Thymus (tissue), 11 donors: ENCODE measurements around the gene IL3. TPM values are rescaled to one million over a fixed set of nuclear protein-coding genes. Genes with fewer than 3 reads are reported as not detected.

ENCODE experiments used
- DNase-seq, 9 donors: peaks; one replicate each; pipeline ENCODE4 v3.0.0-alpha.2; 2013; ENCODE audit warnings: low spot score in 9 of 9, low read depth in 6 of 9, missing footprints in 1 of 9
- H3K27ac ChIP-seq, 2 donors: one replicate each; pipeline ENCODE4 v1.5.1; 2013; ENCODE audit warnings: control low read depth in 1 of 2, low read depth in 1 of 2, low read length in 1 of 2, mild to moderate bottlenecking in 1 of 2, moderate library complexity in 1 of 2
- H3K27me3 ChIP-seq, 2 donors: one replicate each; pipeline ENCODE4 v1.5.1; 2013; ENCODE audit warnings: low read length in 1 of 2; ENCODE audit not compliant: control insufficient read depth in 2 of 2, insufficient read depth in 1 of 2
- H3K36me3 ChIP-seq, 2 donors: one replicate each; pipeline ENCODE4 v1.5.1; 2013; ENCODE audit warnings: low read length in 1 of 2, mild to moderate bottlenecking in 1 of 2, moderate library complexity in 1 of 2; ENCODE audit not compliant: control insufficient read depth in 2 of 2, insufficient read depth in 2 of 2
- H3K4me1 ChIP-seq, 2 donors: one replicate each; pipeline ENCODE4 v1.5.1; 2013; ENCODE audit warnings: low read length in 2 of 2; ENCODE audit not compliant: control insufficient read depth in 2 of 2, insufficient read depth in 2 of 2
- H3K4me3 ChIP-seq, 2 donors: one replicate each; pipeline ENCODE4 v1.5.1; 2013; ENCODE audit warnings: low read length in 2 of 2, control low read depth in 1 of 2, mild to moderate bottlenecking in 1 of 2
- H3K9me3 ChIP-seq, 2 donors: one replicate each; pipeline ENCODE4 v1.5.1; 2013; ENCODE audit warnings: low read length in 1 of 2, mild to moderate bottlenecking in 1 of 2; ENCODE audit not compliant: control insufficient read depth in 2 of 2, insufficient read depth in 1 of 2
- WGBS: extraction: QIAGEN DNeasy Blood & Tissue Kit; methylation state at CpG from one replicate; pipeline ENCODE4 v1.1.7; 2013; 5-methylcytosine and 5-hydroxymethylcytosine counted together
- polyA plus RNA-seq: library from polyadenylated mRNA; stranded (reverse); fragments of 200-250 nt; gene quantifications from one replicate; pipeline ENCODE4 v1.2.3, GENCODE V29; 2013
- total RNA-seq: library from RNA; stranded (reverse); fragments of 120-200 nt; gene quantifications from one replicate; pipeline ENCODE4 v1.2.4, GENCODE V29; 2013
- donor health status: healthy.

IL3 gene
- total and polyA plus RNA-seq, 2 donors = 0.34 TPM; not detected in 1

- no peak overlapping the region for H3K4me3 ChIP-seq
- H3K36me3 ChIP-seq = no peaks in the 10 kb centered on the region
- H3K27ac ChIP-seq = no peak overlapping the region
- H3K4me1 ChIP-seq = peaks cover 0 to 5% of the 10 kb centered on the region in 2 donors
- WGBS = 96% methylated on average over 8 of the region's 8 CpGs
- DNase-seq = no peak
- H3K9me3 ChIP-seq = no peaks in the 10 kb centered on the region
- no peaks in the 10 kb centered on the region for H3K27me3 ChIP-seq
Observed at GRCh38 chr5:132082329-132083023, 22.0 kb downstream of the IL3 start.

GRCh38 chr5:132083071-132083678 lies 22.7 kb downstream of the IL3 start:
- 57% methylated on average over 4 of the region's 4 CpGs for WGBS
- DNase-seq = no peak
- Histone ChIP-seq H3K36me3 (no peaks in the 10 kb centered on the region), H3K27ac (no peak overlapping the region), H3K27me3 (no peaks in the 10 kb centered on the region), H3K4me1 (peaks cover 0 to 5% of the 10 kb centered on the region in 2 donors), H3K9me3 (no peaks in the 10 kb centered on the region), H3K4me3 (no peak overlapping the region)

GRCh38 chr5:132085686-132086085 lies 25.2 kb downstream of the IL3 start:
- no peaks in the 10 kb centered on the region for H3K27me3 ChIP-seq
- H3K4me3 ChIP-seq = no peak overlapping the region
- no peaks in the 10 kb centered on the region for H3K9me3 ChIP-seq
- H3K36me3 ChIP-seq = no peaks in the 10 kb centered on the region
- no peak for DNase-seq
- H3K27ac ChIP-seq = no peak overlapping the region
- H3K4me1 ChIP-seq = peaks cover 0 to 5% of the 10 kb centered on the region in 2 donors
- WGBS = 94% methylated on average over 4 of the region's 4 CpGs

GRCh38 chr5:132086277-132086794 lies 25.9 kb downstream of the IL3 start:
- H3K4me1 ChIP-seq = peaks cover 0 to 5% of the 10 kb centered on the region in 2 donors
- no peaks in the 10 kb centered on the region for H3K36me3 ChIP-seq
- no peaks in the 10 kb centered on the region for H3K9me3 ChIP-seq
- H3K27me3 ChIP-seq = no peaks in the 10 kb centered on the region
- 96% methylated on average over 2 of the region's 2 CpGs for WGBS
- H3K4me3 ChIP-seq = no peak overlapping the region
- no peak overlapping the region for H3K27ac ChIP-seq
- DNase-seq = no peak

GRCh38 chr5:132087176-132087575 lies 26.7 kb downstream of the IL3 start:
- Histone ChIP-seq H3K4me1 (peaks cover 0 to 5% of the 10 kb centered on the region in 2 donors), H3K27me3 (no peaks in the 10 kb centered on the region), H3K27ac (no peak overlapping the region), H3K9me3 (no peaks in the 10 kb centered on the region), H3K4me3 (no peak overlapping the region), H3K36me3 (no peaks in the 10 kb centered on the region)
- no peak for DNase-seq
- WGBS = 97% methylated on average over 6 of the region's 6 CpGs

- no peaks in the 10 kb centered on the region for H3K27me3 ChIP-seq
- whole genome bisulfite sequencing = 86% methylated on average over 8 of the region's 8 CpGs
- H3K36me3 ChIP-seq = no peaks in the 10 kb centered on the region
- peaks cover 0 to 5% of the 10 kb centered on the region in 2 donors for H3K4me1 ChIP-seq
- no peak overlapping the region for H3K4me3 ChIP-seq
- no peaks in the 10 kb centered on the region for H3K9me3 ChIP-seq
- H3K27ac ChIP-seq = no peak overlapping the region
- no peak for DNase-seq
Observed at GRCh38 chr5:132087661-132088060, 27.2 kb downstream of the IL3 start.

- no peaks in the 10 kb centered on the region for H3K36me3 ChIP-seq
- H3K27ac ChIP-seq = no peak overlapping the region
- no peaks in the 10 kb centered on the region for H3K9me3 ChIP-seq
- no peak for DNase-seq
- WGBS = 92% methylated on average over 1 of the region's 1 CpG
- H3K4me3 ChIP-seq = no peak overlapping the region
- no peaks in the 10 kb centered on the region for H3K4me1 ChIP-seq
- no peaks in the 10 kb centered on the region for H3K27me3 ChIP-seq
Observed at GRCh38 chr5:132089363-132089762, 28.9 kb downstream of the IL3 start.

- Histone ChIP-seq H3K4me1 (no peaks in the 10 kb centered on the region), H3K4me3 (no peak overlapping the region), H3K27ac (no peak overlapping the region), H3K36me3 (no peaks in the 10 kb centered on the region), H3K27me3 (no peaks in the 10 kb centered on the region), H3K9me3 (no peaks in the 10 kb centered on the region)
- no peak for DNase-seq
Observed at GRCh38 chr5:132090107-132090506, 29.7 kb downstream of the IL3 start.

- Histone ChIP-seq H3K36me3 (no peaks in the 10 kb centered on the region), H3K9me3 (no peaks in the 10 kb centered on the region), H3K27me3 (no peaks in the 10 kb centered on the region), H3K4me3 (no peak overlapping the region), H3K4me1 (no peaks in the 10 kb centered on the region), H3K27ac (no peak overlapping the region)
- 58% methylated on average over 3 of the region's 3 CpGs for WGBS
- DNase-seq = no peak
Observed at GRCh38 chr5:132093271-132093670, 32.8 kb downstream of the IL3 start.
